GM23338 (cell line): Measurements from ENCODE around the gene RPTOR.

Experiments
- EZH2 ChIP-seq: fragments of 200-600 bp; sonication (generic); IDR thresholded peaks from one replicate; pipeline ENCODE4 v1.8.0; 2017; ENCODE audit warnings: antibody characterized with exemption, mild to moderate bottlenecking, low read depth; ENCODE audit not compliant: unreplicated experiment
- NANOG ChIP-seq: IDR thresholded peaks from 2 replicates; pipeline ENCODE4 v1.6.1; 2016; ENCODE audit warnings: antibody characterized with exemption, borderline replicate concordance

- TF ChIP-seq NANOG, result no peak
- no peak for TF ChIP-seq EZH2
Observed at GRCh38 chr17:80636361-80637018, 91.9 kb downstream of the RPTOR start.
